BLaER1 (cell line): ENCODE measurements around the gene SH3BGRL2.
"Not testable (repeated sequence)": the region's sequence is repeated elsewhere in the genome, so short reads cannot be mapped to it uniquely, and the experiment has no call there.

Experiments
- H3K27ac ChIP-seq: shearing (Covaris generic); formaldehyde crosslinking; 2 replicates; pipeline ENCODE4 v1.8.1; 2022
- H3K27me3 ChIP-seq: shearing (Covaris generic); formaldehyde crosslinking; 2 replicates; pipeline ENCODE4 v1.8.1; 2022
- H3K36me3 ChIP-seq: shearing (Covaris generic); formaldehyde crosslinking; 2 replicates; pipeline ENCODE4 v1.8.1; 2022
- H3K4me1 ChIP-seq: shearing (Covaris generic); formaldehyde crosslinking; 2 replicates; pipeline ENCODE4 v1.8.1; 2022
- H3K4me2 ChIP-seq: shearing (Covaris generic); formaldehyde crosslinking; 2 replicates; pipeline ENCODE4 v1.8.1; 2022
- H3K4me3 ChIP-seq: shearing (Covaris generic); formaldehyde crosslinking; 2 replicates; pipeline ENCODE4 v1.8.1; 2022
- H3K9ac ChIP-seq: shearing (Covaris generic); formaldehyde crosslinking; 2 replicates; pipeline ENCODE4 v1.8.1; 2022
- H3K9me3 ChIP-seq: shearing (Covaris generic); formaldehyde crosslinking; 2 replicates; pipeline ENCODE4 v1.8.1; 2022
- H4K20me1 ChIP-seq: shearing (Covaris generic); formaldehyde crosslinking; 2 replicates; pipeline ENCODE4 v1.8.1; 2022
- Cebpa-rat ChIP-seq: shearing (Covaris generic); IDR thresholded peaks from 2 replicates; pipeline ENCODE4 v1.8.1; 2022

SH3BGRL2 gene

DNA sequence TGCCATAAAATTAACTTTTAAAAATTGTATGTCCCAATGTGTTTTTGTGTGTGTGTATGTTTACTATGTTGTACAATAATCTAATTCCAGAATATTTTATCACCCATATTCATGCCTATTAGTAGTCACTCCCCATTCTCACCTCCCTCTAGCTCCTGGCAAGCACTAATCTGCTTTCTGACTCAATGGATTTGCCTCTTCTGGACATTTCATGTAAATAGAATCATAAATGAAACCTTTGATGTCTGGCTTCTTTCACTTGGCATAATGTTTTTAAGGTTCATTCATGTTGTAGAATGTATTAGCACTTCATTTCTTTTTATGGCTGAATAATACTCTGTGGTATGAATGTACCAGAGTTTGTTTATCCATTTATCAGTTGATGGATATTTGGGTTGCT lies 15.4 kb downstream of the SH3BGRL2 start:
- no peak overlapping the region for H3K9ac ChIP-seq
- TF ChIP-seq Cebpa-rat = no peak
- no peaks in the 10 kb centered on the region for H3K27me3 ChIP-seq

DNA sequence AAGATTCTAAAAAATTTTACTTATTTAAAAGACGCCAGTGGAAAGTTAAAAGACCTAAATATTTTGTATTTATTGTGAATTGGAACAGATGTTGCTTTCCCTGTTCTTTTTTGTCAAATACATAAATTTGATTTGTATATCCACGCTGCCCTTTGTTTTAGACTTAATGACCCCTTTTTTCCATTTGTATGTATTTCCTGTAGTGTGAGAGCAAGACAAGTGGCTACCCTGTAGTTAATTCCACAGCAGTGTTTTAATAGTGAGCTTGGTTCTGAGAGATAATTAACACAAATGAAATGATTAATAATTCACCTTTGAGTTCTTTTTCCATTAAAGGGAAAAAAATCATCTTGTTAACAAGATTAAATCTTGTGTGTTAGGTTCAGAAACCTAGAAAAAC lies 16.6 kb downstream of the SH3BGRL2 start:
- no peak overlapping the region for H3K4me2 ChIP-seq
- no peak overlapping the region for H3K27ac ChIP-seq
- no peak for TF ChIP-seq Cebpa-rat
- H3K9me3 ChIP-seq = no peaks in the 10 kb centered on the region
- H3K9ac ChIP-seq = no peak overlapping the region
- no peaks in the 10 kb centered on the region for H3K4me1 ChIP-seq
- no peaks in the 10 kb centered on the region for H3K36me3 ChIP-seq
- no peaks in the 10 kb centered on the region for H4K20me1 ChIP-seq
- H3K27me3 ChIP-seq = no peaks in the 10 kb centered on the region
- no peak overlapping the region for H3K4me3 ChIP-seq

More for the DNA sequence above, 15.4 kb downstream of the SH3BGRL2 start:
- Histone ChIP-seq H4K20me1 (no peaks in the 10 kb centered on the region), H3K36me3 (no peaks in the 10 kb centered on the region), H3K9me3 (no peaks in the 10 kb centered on the region), H3K4me3 (no peak overlapping the region), H3K4me1 (no peaks in the 10 kb centered on the region), H3K4me2 (no peak overlapping the region), H3K27ac (no peak overlapping the region)

DNA sequence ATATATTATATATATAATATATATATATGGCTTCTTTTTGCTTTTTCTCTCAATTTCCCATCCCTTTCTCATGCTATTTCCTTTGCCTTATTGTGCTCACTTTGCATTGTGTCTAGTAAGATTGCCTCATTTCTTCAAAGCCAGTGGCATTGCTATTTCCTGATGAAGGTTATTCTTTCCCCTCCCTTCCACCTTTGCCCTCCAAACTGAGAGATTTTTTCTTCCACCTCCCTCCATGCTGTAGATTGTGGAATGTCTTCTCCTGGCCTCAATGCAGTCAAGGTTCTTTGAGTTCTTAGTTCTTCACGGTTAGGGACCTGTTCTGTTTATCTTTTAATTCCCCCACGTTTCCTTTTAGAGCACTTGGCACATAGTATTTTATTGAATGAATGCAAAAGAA lies 17.2 kb downstream of the SH3BGRL2 start:
- Histone ChIP-seq H3K4me2 (no peak overlapping the region), H3K27me3 (no peaks in the 10 kb centered on the region), H3K36me3 (no peaks in the 10 kb centered on the region), H3K27ac (no peak overlapping the region), H3K4me1 (no peaks in the 10 kb centered on the region), H3K4me3 (no peak overlapping the region), H3K9me3 (no peaks in the 10 kb centered on the region), H4K20me1 (no peaks in the 10 kb centered on the region), H3K9ac (no peak overlapping the region)
- TF ChIP-seq Cebpa-rat = no peak

DNA sequence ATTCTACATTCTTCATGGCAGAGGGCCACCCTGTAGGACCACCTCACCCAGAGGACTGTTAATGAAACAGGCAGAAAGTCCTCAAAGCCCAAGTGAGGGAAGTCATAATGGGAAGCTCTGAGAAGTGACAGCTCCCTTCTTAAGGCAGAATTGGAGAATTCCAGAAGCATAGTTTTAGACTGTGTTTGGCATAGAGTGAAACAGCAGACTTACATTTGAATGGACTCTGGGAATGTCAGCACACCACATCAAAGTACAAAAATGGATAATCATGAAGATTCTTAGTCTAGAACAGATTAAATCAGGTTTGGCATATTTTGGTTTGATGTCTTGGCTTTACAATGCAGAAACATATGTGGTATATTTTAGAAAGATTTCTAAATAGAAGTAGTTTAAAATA lies 17.9 kb downstream of the SH3BGRL2 start:
- no peaks in the 10 kb centered on the region for H3K27me3 ChIP-seq
- no peaks in the 10 kb centered on the region for H4K20me1 ChIP-seq
- no peak overlapping the region for H3K9ac ChIP-seq
- no peak overlapping the region for H3K4me3 ChIP-seq
- H3K36me3 ChIP-seq = no peaks in the 10 kb centered on the region
- H3K27ac ChIP-seq = no peak overlapping the region
- no peak overlapping the region for H3K4me2 ChIP-seq
- no peaks in the 10 kb centered on the region for H3K4me1 ChIP-seq
- TF ChIP-seq Cebpa-rat = no peak
- H3K9me3 ChIP-seq = no peaks in the 10 kb centered on the region

DNA sequence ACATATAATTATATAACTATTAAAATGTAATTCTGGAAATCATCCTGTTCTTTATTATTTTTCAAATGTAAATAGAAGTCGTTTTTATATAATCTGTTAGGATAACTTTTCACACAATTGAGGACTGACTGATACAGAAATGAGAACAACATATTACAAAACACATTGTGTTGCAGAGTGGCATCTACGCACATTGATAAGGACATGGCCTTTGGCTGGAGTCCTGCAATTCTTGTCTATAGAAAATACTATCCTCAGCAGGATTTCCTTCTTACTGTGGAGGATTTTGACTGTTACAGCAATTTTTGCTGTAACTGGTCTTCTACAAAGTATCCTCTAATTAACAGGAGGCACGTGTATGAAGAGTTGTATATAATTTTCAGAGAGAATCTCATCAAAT lies 19.8 kb downstream of the SH3BGRL2 start:
- Histone ChIP-seq H3K27ac (no peak overlapping the region), H3K4me1 (no peaks in the 10 kb centered on the region), H3K9me3 (no peaks in the 10 kb centered on the region), H3K4me3 (no peak overlapping the region), H3K36me3 (no peaks in the 10 kb centered on the region), H3K9ac (no peak overlapping the region), H4K20me1 (no peaks in the 10 kb centered on the region), H3K4me2 (no peak overlapping the region), H3K27me3 (no peaks in the 10 kb centered on the region)
- no peak for TF ChIP-seq Cebpa-rat

DNA sequence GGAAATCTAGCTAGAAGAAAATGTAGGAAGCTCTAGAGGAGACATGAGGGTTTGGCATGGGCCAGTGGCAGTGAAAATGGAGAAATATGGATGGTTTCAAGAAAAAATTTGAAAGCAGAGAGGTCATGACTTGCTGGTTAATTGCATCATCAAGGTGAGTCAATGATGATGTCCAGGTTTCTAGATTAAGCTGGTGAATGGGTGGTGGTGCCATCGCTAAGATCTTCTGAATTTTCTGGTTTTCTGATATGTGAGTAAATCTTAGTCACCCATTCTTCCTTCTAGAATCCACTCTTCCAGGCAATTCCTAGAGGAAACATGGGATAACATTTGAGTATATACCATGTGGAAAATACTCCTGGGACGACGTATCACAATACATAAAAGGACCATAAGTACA lies 25.0 kb downstream of the SH3BGRL2 start:
- H3K36me3 ChIP-seq = no peaks in the 10 kb centered on the region
- no peak overlapping the region for H3K9ac ChIP-seq
- no peak overlapping the region for H3K4me2 ChIP-seq
- no peak overlapping the region for H3K4me3 ChIP-seq
- no peak for TF ChIP-seq Cebpa-rat
- H3K27me3 ChIP-seq = no peaks in the 10 kb centered on the region
- no peaks in the 10 kb centered on the region for H3K9me3 ChIP-seq
- H3K27ac ChIP-seq = no peak overlapping the region
- H4K20me1 ChIP-seq = no peaks in the 10 kb centered on the region
- no peaks in the 10 kb centered on the region for H3K4me1 ChIP-seq

DNA sequence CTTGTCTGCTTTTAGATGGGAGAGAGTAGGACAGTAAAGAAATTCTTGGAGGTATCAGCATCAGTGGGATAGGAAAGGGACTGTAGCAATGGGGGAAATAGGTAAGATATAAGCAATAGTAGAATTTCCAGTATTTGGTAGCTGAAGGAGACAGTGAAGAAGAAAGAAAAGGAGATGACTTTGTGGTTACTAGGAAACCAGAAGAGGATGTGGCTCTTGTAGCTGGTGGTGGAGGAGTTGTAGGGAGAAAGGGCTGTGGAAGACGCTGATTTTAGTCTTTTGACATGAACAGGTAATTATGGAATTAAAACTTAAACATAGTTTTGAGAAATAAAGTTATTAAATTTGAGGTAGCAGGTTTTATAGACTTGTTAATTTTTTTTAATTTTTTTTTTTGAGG lies 26.1 kb downstream of the SH3BGRL2 start:
- no peak overlapping the region for H3K4me2 ChIP-seq
- no peaks in the 10 kb centered on the region for H3K9me3 ChIP-seq
- H3K36me3 ChIP-seq = no peaks in the 10 kb centered on the region
- no peaks in the 10 kb centered on the region for H4K20me1 ChIP-seq
- H3K4me3 ChIP-seq = no peak overlapping the region
- no peak overlapping the region for H3K9ac ChIP-seq
- H3K27ac ChIP-seq = no peak overlapping the region
- H3K27me3 ChIP-seq = no peaks in the 10 kb centered on the region
- no peaks in the 10 kb centered on the region for H3K4me1 ChIP-seq
- TF ChIP-seq Cebpa-rat = no peak

DNA sequence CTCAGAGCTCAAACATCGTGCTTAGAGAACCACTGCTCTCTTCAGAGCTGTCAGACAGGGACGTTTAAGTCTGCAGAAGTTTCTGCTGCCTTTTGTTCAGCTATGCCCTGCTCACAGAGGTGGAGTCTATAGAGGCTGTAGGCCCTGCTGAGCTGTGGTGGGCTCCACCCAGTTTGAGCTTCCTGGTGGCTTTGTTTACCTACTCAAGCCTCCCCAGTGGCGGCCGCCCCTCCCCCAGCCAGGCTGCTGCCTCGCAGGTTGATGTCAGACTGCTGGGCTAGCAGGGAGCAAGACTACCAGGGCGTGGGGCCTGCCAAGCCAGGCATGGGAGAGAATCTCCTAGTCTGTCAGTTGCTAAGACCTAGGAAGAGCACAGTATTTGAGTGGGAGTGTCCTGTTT lies 32.5 kb downstream of the SH3BGRL2 start:
- not testable (repeated sequence) for H3K27me3 ChIP-seq, H3K9ac ChIP-seq, H3K27ac ChIP-seq, H3K36me3 ChIP-seq, H3K4me3 ChIP-seq, H3K9me3 ChIP-seq, H3K4me1 ChIP-seq, H4K20me1 ChIP-seq, H3K4me2 ChIP-seq

DNA sequence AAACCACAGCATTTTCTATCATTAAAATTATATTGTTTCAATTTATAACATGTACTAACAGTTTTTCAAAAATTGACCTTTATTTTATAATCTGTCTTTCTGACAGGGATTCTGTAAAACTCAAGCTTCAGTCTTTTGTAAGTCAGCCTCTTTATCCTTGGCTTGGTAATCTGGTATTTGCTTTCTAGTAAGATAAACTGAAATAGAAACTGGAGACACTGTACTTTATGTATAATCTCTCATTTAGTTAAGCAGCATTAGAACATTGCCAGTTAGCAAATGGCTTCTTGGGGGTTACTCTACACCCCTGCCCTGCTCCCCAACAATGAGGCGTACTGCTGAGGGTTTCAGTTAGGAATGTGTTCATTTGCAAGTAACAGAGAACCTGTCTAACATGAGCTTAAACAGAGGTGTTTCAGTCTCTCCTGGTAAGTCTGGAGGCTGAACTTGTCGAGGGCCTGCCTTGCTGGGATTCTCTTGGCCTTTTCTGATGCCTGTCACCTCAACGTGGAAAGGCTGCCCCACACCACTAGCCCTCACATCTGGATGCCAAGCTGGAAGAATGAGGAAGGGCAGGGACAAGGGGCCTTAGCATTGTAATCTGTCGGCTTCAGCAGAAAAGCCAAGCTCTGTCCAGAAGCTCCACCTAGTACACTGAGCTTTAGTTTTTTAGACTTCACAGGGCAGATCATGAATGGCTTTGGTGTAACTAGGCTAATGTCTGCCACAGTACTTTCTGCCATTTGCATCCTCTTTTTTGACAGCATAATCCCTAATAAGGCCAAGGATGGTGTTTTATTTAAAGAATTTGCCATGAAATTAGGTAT lies 34.8 kb downstream of the SH3BGRL2 start:
- Histone ChIP-seq H3K36me3 (no peaks in the 10 kb centered on the region), H3K4me1 (no peaks in the 10 kb centered on the region), H3K27me3 (no peaks in the 10 kb centered on the region), H3K9me3 (no peaks in the 10 kb centered on the region), H3K9ac (no peak overlapping the region), H3K4me2 (no peak overlapping the region), H3K4me3 (no peak overlapping the region), H3K27ac (no peak overlapping the region), H4K20me1 (no peaks in the 10 kb centered on the region)
- TF ChIP-seq Cebpa-rat = no peak

DNA sequence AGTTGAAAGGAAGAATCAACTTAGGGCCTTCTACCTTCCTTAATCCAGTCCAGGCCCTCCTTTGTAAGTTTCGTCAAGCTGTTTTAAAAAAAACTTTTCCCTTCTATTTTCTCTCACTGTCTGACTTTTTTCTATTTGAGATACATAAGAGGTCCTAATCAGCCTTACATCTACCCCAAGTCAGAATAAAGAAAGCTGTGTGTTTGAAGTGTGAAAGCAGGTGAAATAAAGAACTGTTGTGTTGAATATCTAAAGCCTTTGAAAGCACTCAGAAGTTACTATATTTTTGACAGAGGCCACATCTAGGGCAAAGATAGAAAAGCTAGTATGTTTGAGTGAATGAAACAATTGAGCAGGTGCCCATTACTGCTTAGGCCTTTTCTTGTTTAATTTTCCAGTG lies 35.5 kb downstream of the SH3BGRL2 start:
- H4K20me1 ChIP-seq = no peaks in the 10 kb centered on the region
- TF ChIP-seq Cebpa-rat = no peak
- no peak overlapping the region for H3K27ac ChIP-seq
- no peaks in the 10 kb centered on the region for H3K27me3 ChIP-seq
- H3K4me1 ChIP-seq = no peaks in the 10 kb centered on the region
- no peaks in the 10 kb centered on the region for H3K36me3 ChIP-seq
- H3K4me2 ChIP-seq = no peak overlapping the region
- H3K9ac ChIP-seq = no peak overlapping the region
- H3K4me3 ChIP-seq = no peak overlapping the region
- H3K9me3 ChIP-seq = no peaks in the 10 kb centered on the region

DNA sequence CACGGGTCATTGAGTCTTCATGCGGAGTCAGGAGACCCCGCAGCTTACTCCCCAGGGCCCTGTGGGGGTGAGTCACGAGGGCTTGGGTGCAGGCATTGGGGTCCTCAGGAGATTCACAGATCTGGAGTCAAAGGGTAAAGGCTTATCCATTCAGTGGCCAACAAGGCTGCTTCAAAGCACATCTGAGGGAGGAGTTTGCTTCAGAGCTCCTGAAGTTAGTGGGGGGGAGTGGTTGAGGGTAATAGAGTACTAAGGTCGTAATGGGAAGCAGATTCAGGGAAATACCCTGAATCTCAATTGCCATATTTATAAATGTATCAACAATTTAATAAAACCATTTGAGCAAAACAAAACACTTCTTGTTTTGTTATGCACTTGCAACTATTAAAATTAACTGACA lies 37.3 kb downstream of the SH3BGRL2 start:
- no peak overlapping the region for H3K4me3 ChIP-seq
- H4K20me1 ChIP-seq = no peaks in the 10 kb centered on the region
- H3K36me3 ChIP-seq = no peaks in the 10 kb centered on the region
- no peak overlapping the region for H3K9ac ChIP-seq
- no peaks in the 10 kb centered on the region for H3K4me1 ChIP-seq
- no peaks in the 10 kb centered on the region for H3K27me3 ChIP-seq
- no peaks in the 10 kb centered on the region for H3K9me3 ChIP-seq
- H3K4me2 ChIP-seq = no peak overlapping the region
- no peak overlapping the region for H3K27ac ChIP-seq
- TF ChIP-seq Cebpa-rat = no peak
